MM.1S (cell line): ENCODE results near the gene TTC7B.

Source experiments
- DNase-seq: peaks from one replicate; pipeline ENCODE4 v3.0.0-alpha.2; 2015
- H2AFZ ChIP-seq: fragments of 300-600 bp; sonication (generic); 2 replicates; pipeline ENCODE4 v1.6.0; 2016; ENCODE audit warnings: antibody characterized with exemption, low read length
- H3F3A ChIP-seq: fragments of 300-600 bp; sonication (generic); 2 replicates; pipeline ENCODE4 v1.6.1; 2016; ENCODE audit warnings: mild to moderate bottlenecking, antibody characterized with exemption, low read length, moderate library complexity, mixed read lengths; ENCODE audit not compliant: insufficient read depth
- H3K27ac ChIP-seq: fragments of 300-600 bp; sonication (generic); 2 replicates; pipeline ENCODE4 v1.5.1; 2016; ENCODE audit warnings: mild to moderate bottlenecking, low read length
- H3K27me3 ChIP-seq: fragments of 300-600 bp; sonication (generic); replicated peaks from 2 replicates; pipeline ENCODE4 v1.6.0; 2016; ENCODE audit warnings: low read length; ENCODE audit not compliant: insufficient read depth
- H3K36me3 ChIP-seq: fragments of 300-600 bp; sonication (generic); replicated peaks from 2 replicates; pipeline ENCODE4 v1.6.1; 2016; ENCODE audit warnings: mild to moderate bottlenecking, low read length, mixed read lengths; ENCODE audit not compliant: insufficient read depth
- H3K4me1 ChIP-seq: fragments of 300-600 bp; sonication (generic); 2 replicates; pipeline ENCODE4 v1.6.1; 2016; ENCODE audit warnings: low read length, mixed read lengths
- H3K4me2 ChIP-seq: fragments of 300-600 bp; sonication (generic); 2 replicates; pipeline ENCODE4 v1.6.0; 2016; ENCODE audit warnings: low read depth, low read length
- H3K4me3 ChIP-seq: fragments of 300-600 bp; sonication (generic); 2 replicates; pipeline ENCODE4 v1.5.1; 2016; ENCODE audit warnings: low read length, mixed read lengths
- H3K79me2 ChIP-seq: fragments of 300-600 bp; sonication (generic); 2 replicates; pipeline ENCODE4 v1.6.1; 2016; ENCODE audit warnings: mixed run types, low read length, mixed read lengths
- H3K9ac ChIP-seq: fragments of 300-600 bp; sonication (generic); 2 replicates; pipeline ENCODE4 v1.6.1; 2016; ENCODE audit warnings: low read length, mixed read lengths
- H3K9me2 ChIP-seq: fragments of 300-600 bp; sonication (generic); replicated peaks from 2 replicates; pipeline ENCODE4 v1.6.1; 2016; ENCODE audit warnings: mild to moderate bottlenecking, low read length, mixed read lengths; ENCODE audit not compliant: insufficient read depth
- H3K9me3 ChIP-seq: fragments of 300-600 bp; sonication (generic); replicated peaks from 2 replicates; pipeline ENCODE4 v1.6.1; 2016; ENCODE audit warnings: mild to moderate bottlenecking, low read length, mixed read lengths; ENCODE audit not compliant: insufficient read depth
- H4K20me1 ChIP-seq: fragments of 300-600 bp; sonication (generic); 2 replicates; pipeline ENCODE4 v1.6.1; 2016; ENCODE audit warnings: mild to moderate bottlenecking, low read length, moderate library complexity, mixed read lengths; ENCODE audit not compliant: insufficient read depth
- CTCF ChIP-seq: fragments of 300-600 bp; sonication (generic); IDR thresholded peaks from 2 replicates; pipeline ENCODE4 v1.5.1; 2016; ENCODE audit warnings: antibody characterized with exemption, low read length, mixed read lengths
- EZH2 ChIP-seq: fragments of 300-600 bp; sonication (generic); optimal IDR thresholded peaks from 2 replicates; pipeline ENCODE3; 2017; ENCODE audit warnings: low read depth, mild to moderate bottlenecking, antibody characterized with exemption, low read length, mixed read lengths
- EZH2phosphoT487 ChIP-seq: fragments of 300-600 bp; sonication (generic); IDR thresholded peaks from 2 replicates; pipeline ENCODE4 v1.6.1; 2018; ENCODE audit warnings: antibody characterized with exemption, low read length

Gene TTC7B

GRCh38 chr14:90820958-90821357 is 4.7 kb upstream of the TTC7B start:
- peaks cover 13% of the 10 kb centered on the region for H3K4me1 ChIP-seq
- H3K79me2 ChIP-seq, result no peaks in the 10 kb centered on the region
- H3K9me3 ChIP-seq, result no peaks in the 10 kb centered on the region
- H3K4me2 ChIP-seq, result no peak overlapping the region
- no peak for TF ChIP-seq CTCF
- no peak for TF ChIP-seq EZH2
- TF ChIP-seq EZH2phosphoT487, result no peak
- no peaks in the 10 kb centered on the region for H3K9me2 ChIP-seq
- H3K9ac ChIP-seq, result no peak overlapping the region
- no peak overlapping the region for H3K4me3 ChIP-seq
- no peak overlapping the region; the same call in 1 of the 2 replicates for H3K27ac ChIP-seq
- no peaks in the 10 kb centered on the region for H3K27me3 ChIP-seq
- H2AFZ ChIP-seq, result no peak overlapping the region
- no peaks in the 10 kb centered on the region for H4K20me1 ChIP-seq
- H3F3A ChIP-seq, result 0 out of 2 replicates have a peak, but pooled peaks cover 2% of the 10 kb centered on the region
- DNase-seq, result peak; percentile 77
- no peaks in the 10 kb centered on the region for H3K36me3 ChIP-seq

GRCh38 chr14:90819734-90820393 is 3.6 kb upstream of the TTC7B start:
- DNase-seq, result no peak
- H3K4me3 ChIP-seq, result no peak overlapping the region
- peaks cover 13% of the 10 kb centered on the region for H3K4me1 ChIP-seq
- H3F3A ChIP-seq, result 0 out of 2 replicates have a peak, but pooled peaks cover 2% of the 10 kb centered on the region
- no peaks in the 10 kb centered on the region for H4K20me1 ChIP-seq
- no peak overlapping the region for H3K9ac ChIP-seq
- no peaks in the 10 kb centered on the region for H3K9me2 ChIP-seq
- H3K27ac ChIP-seq, result no peak overlapping the region
- TF ChIP-seq EZH2 (no peak), EZH2phosphoT487 (no peak), CTCF (no peak)
- H2AFZ ChIP-seq, result no peak overlapping the region
- no peaks in the 10 kb centered on the region for H3K9me3 ChIP-seq
- no peak overlapping the region for H3K4me2 ChIP-seq
- no peaks in the 10 kb centered on the region for H3K36me3 ChIP-seq
- peaks cover 8% of the 10 kb centered on the region; the same call in 1 of the 2 replicates for H3K79me2 ChIP-seq
- H3K27me3 ChIP-seq, result no peaks in the 10 kb centered on the region

GRCh38 chr14:90818715-90819114 is 2.5 kb upstream of the TTC7B start:
- Histone ChIP-seq H3F3A (0 out of 2 replicates have a peak, but pooled peaks cover 2% of the 10 kb centered on the region), H3K79me2 (peaks cover 12% of the 10 kb centered on the region), H3K9ac (no peak overlapping the region), H3K9me2 (no peaks in the 10 kb centered on the region), H3K27ac (no peak overlapping the region), H3K4me2 (no peak overlapping the region), H3K4me3 (no peak overlapping the region), H3K4me1 (peaks cover 13% of the 10 kb centered on the region), H3K27me3 (no peaks in the 10 kb centered on the region), H2AFZ (no peak overlapping the region), H3K36me3 (no peaks in the 10 kb centered on the region), H4K20me1 (no peaks in the 10 kb centered on the region), H3K9me3 (no peaks in the 10 kb centered on the region)
- no peak for DNase-seq
- no peak for TF ChIP-seq EZH2
- TF ChIP-seq EZH2phosphoT487, result no peak
